ENCODE measurements around the gene ACY1.

ACY1 gene

GRCh38 chr3:51945031-51945840, 38.1 kb upstream of the ACY1 start:
- Histone ChIP-seq H3K27me3 (ENCODE audit: insufficient read depth, poor library complexity, severe bottlenecking) (no peaks in the 10 kb centered on the region), H3K27ac (replicated peaks) (no peak overlapping the region), H3K4me3 (replicated peaks; ENCODE audit: insufficient read depth, low read length) (no peak overlapping the region)
- TF ChIP-seq REST (IDR thresholded peaks at IDR 0.05; ENCODE audit: insufficient replicate concordance, low read depth) = no peak
- no peak for TF ChIP-seq CTCF (IDR thresholded peaks at IDR 0.05; ENCODE audit: insufficient read depth, low read length)
- TF ChIP-seq POLR2AphosphoS5 (IDR thresholded peaks at IDR 0.05; ENCODE audit: low read depth) = no peak
- TF ChIP-seq GABPA (IDR thresholded peaks at IDR 0.05; ENCODE audit: low read depth) = no peak
- TF ChIP-seq SPI1 (IDR thresholded peaks at IDR 0.05; ENCODE audit: borderline replicate concordance, low read depth) = no peak
- DNase-seq (ENCODE audit: low read depth in 1 of 2, low spot score in 1 of 2) = no peak

GRCh38 chr3:51945926-51946705, 37.2 kb upstream of the ACY1 start:
- Histone ChIP-seq H3K4me3 (replicated peaks; ENCODE audit: insufficient read depth, low read length) (no peak overlapping the region), H3K27ac (replicated peaks) (no peak overlapping the region), H3K27me3 (ENCODE audit: insufficient read depth, poor library complexity, severe bottlenecking) (no peaks in the 10 kb centered on the region)
- no peak for DNase-seq (ENCODE audit: low read depth in 1 of 2, low spot score in 1 of 2)
- TF ChIP-seq SPI1 (IDR thresholded peaks at IDR 0.05; ENCODE audit: borderline replicate concordance, low read depth) = no peak
- TF ChIP-seq POLR2AphosphoS5 (IDR thresholded peaks at IDR 0.05; ENCODE audit: low read depth) = no peak
- TF ChIP-seq REST (IDR thresholded peaks at IDR 0.05; ENCODE audit: insufficient replicate concordance, low read depth) = no peak
- no peak for TF ChIP-seq GABPA (IDR thresholded peaks at IDR 0.05; ENCODE audit: low read depth)
- TF ChIP-seq CTCF (IDR thresholded peaks at IDR 0.05; ENCODE audit: insufficient read depth, low read length) = no peak

DNA sequence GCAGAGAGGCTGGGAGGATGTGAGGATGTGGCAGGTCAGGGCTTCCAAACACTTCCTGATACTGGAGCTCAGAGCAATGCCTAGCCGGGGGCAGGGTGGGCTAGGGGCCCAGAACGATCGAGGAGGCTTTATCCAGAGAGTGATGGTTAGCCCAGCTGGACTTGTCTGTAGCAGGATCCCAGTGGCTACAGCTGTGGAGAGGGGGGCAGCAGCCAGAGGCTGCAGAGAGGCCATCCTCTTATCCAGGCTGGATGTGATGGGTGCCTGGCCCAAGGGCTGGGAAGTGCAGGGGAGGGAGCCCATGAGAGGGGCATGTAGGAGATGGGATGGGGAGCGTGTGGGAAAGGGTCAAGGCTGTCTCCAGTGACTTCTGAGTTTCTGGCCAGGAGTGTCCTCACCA, 36.5 kb upstream of the ACY1 start:
- no peak for DNase-seq (ENCODE audit: low read depth in 1 of 2, low spot score in 1 of 2)
- no peaks in the 10 kb centered on the region for H3K27me3 ChIP-seq (ENCODE audit: insufficient read depth, poor library complexity, severe bottlenecking)
- no peak for TF ChIP-seq SPI1 (IDR thresholded peaks at IDR 0.05; ENCODE audit: borderline replicate concordance, low read depth)
- no peak for TF ChIP-seq REST (IDR thresholded peaks at IDR 0.05; ENCODE audit: insufficient replicate concordance, low read depth)
- TF ChIP-seq POLR2AphosphoS5 (IDR thresholded peaks at IDR 0.05; ENCODE audit: low read depth) = no peak
- no peak for TF ChIP-seq GABPA (IDR thresholded peaks at IDR 0.05; ENCODE audit: low read depth)
- TF ChIP-seq CTCF (IDR thresholded peaks at IDR 0.05; ENCODE audit: insufficient read depth, low read length) = no peak

More for the DNA sequence above, 36.5 kb upstream of the ACY1 start:
- H3K4me3 ChIP-seq (replicated peaks; ENCODE audit: insufficient read depth, low read length) = no peak overlapping the region
- no peak overlapping the region for H3K27ac ChIP-seq (replicated peaks)
